GM12878 (cell line): ENCODE results near the gene STEAP1B. TPM values are rescaled to one million over a fixed set of nuclear protein-coding genes. Genes with fewer than 3 reads are reported as not detected.

Experiments
- ATAC-seq: fragments of 200-7000 bp; cut with Tn5 transposase; 3 replicates; pipeline ENCODE4 v1.9.1; 2020; ENCODE audit warnings: mild to moderate bottlenecking, moderate library complexity
- BruUV-seq: library from RNA; stranded (reverse); fragments of 400-500 nt; replicated peaks from 2 replicates; lab custom pipeline; 2021; lab: Mats Ljungman, UMichigan
- CTCF ChIA-PET: fragments of 300-600 bp; sonication (Branson Sonifier 250); formaldehyde crosslinking; extraction: SDS; loops from one replicate; lab custom pipeline; 2021; ENCODE audit warnings: inconsistent platforms; lab: Yijun Ruan, JAX
- POLR2A ChIA-PET: fragments of 350-600 bp; formaldehyde crosslinking; extraction: SDS; loops from one replicate; lab custom pipeline; 2021; ENCODE audit warnings: inconsistent platforms; lab: Charles Lee
- RAD21 ChIA-PET: fragments of 300-600 bp; sonication (Branson Sonifier 250); formaldehyde crosslinking; loops from one replicate; lab custom pipeline; 2023; ENCODE audit warnings: antibody characterized with exemption; ENCODE audit not compliant: unreplicated experiment; lab: Charles Lee
- SMC1A ChIA-PET: fragments of 300-600 bp; sonication (Branson Sonifier 250); formaldehyde crosslinking; loops from one replicate; lab custom pipeline; 2023; ENCODE audit not compliant: unreplicated experiment, uncharacterized antibody; lab: Charles Lee
- DNase-seq: peaks from one replicate; pipeline ENCODE4 v3.0.0-alpha.2; 2011; ENCODE audit warnings: low read depth, low spot score
- FAIRE-seq: peaks from 3 replicates; lab custom pipeline; 2011; peaks lifted over from hg19 to GRCh38; lab: Jason Lieb, UNC
- H2AFZ ChIP-seq: 2 replicates; pipeline ENCODE4 v1.6.0; 2011; ENCODE audit warnings: low read depth, low read length, control low read depth; ENCODE audit not compliant: control insufficient read depth
- H3K27ac ChIP-seq: 2 replicates; pipeline ENCODE4 v1.5.1; 2011; ENCODE audit warnings: control low read depth; ENCODE audit not compliant: control insufficient read depth, insufficient read depth
- H3K27me3 ChIP-seq, 2 experiments: replicated peaks in 1 of 2; 2 replicates each; pipeline versions ENCODE4 v1.6.0 to v1.6.1; 2011; ENCODE audit warnings: low read length in 1 of 2; ENCODE audit not compliant: control insufficient read depth in 2 of 2, insufficient read depth in 2 of 2
- H3K36me3 ChIP-seq, 2 experiments: 2 replicates each; pipeline ENCODE4 v1.5.1; 2011; ENCODE audit warnings: low read length in 1 of 2; ENCODE audit not compliant: control insufficient read depth in 2 of 2, insufficient read depth in 2 of 2
- H3K4me1 ChIP-seq: 2 replicates; pipeline ENCODE4 v1.6.1; 2011; ENCODE audit warnings: mild to moderate bottlenecking, low read length, moderate library complexity, mixed read lengths; ENCODE audit not compliant: control insufficient read depth, insufficient read depth
- H3K4me2 ChIP-seq: 2 replicates; pipeline ENCODE4 v1.6.0; 2011; ENCODE audit warnings: control low read depth; ENCODE audit not compliant: control insufficient read depth, insufficient read depth
- H3K4me3 ChIP-seq: fragments of 200-600 bp; sonication (generic); 2 replicates; pipeline ENCODE4 v1.5.1; 2016
- H3K79me2 ChIP-seq: 2 replicates; pipeline ENCODE4 v1.6.0; 2011; ENCODE audit warnings: low read length; ENCODE audit not compliant: control insufficient read depth, insufficient read depth
- H3K9ac ChIP-seq: 2 replicates; pipeline ENCODE4 v1.8.0; 2011; ENCODE audit warnings: low read length, control low read depth, mixed read lengths; ENCODE audit not compliant: control insufficient read depth, insufficient read depth
- H3K9me3 ChIP-seq: replicated peaks from 3 replicates; pipeline ENCODE4 v1.5.1; 2011; ENCODE audit warnings: mild to moderate bottlenecking, low read length; ENCODE audit not compliant: control insufficient read depth, insufficient read depth
- H4K20me1 ChIP-seq: 2 replicates; pipeline ENCODE4 v1.6.0; 2011; ENCODE audit not compliant: control insufficient read depth, insufficient read depth
- BMI1 ChIP-seq: fragments of 450-650 bp; IDR thresholded peaks from 2 replicates; pipeline ENCODE4 v1.6.1; 2016; ENCODE audit warnings: mild to moderate bottlenecking, moderate library complexity, borderline replicate concordance
- CREB1 ChIP-seq: IDR thresholded peaks from 2 replicates; pipeline ENCODE4 v1.6.1; 2012; ENCODE audit warnings: low read depth, mild to moderate bottlenecking, inconsistent platforms
- EED ChIP-seq: sonication (generic); IDR thresholded peaks from 2 replicates; pipeline ENCODE4 v1.6.1; 2016; ENCODE audit warnings: antibody characterized with exemption, low read depth
- FOXK2 ChIP-seq: fragments of 450-650 bp; IDR thresholded peaks from 2 replicates; pipeline ENCODE4 v1.6.1; 2017; ENCODE audit warnings: mild to moderate bottlenecking, moderate library complexity
- IKZF1 ChIP-seq: fragments of 450-650 bp; conservative IDR thresholded peaks from 2 replicates; pipeline ENCODE4 v1.6.1; 2017; ENCODE audit warnings: antibody characterized with exemption, mild to moderate bottlenecking
- NBN ChIP-seq: fragments of 450-650 bp; IDR thresholded peaks from 2 replicates; pipeline ENCODE4 v1.6.1; 2016
- NRF1 ChIP-seq: conservative IDR thresholded peaks from 2 replicates; pipeline ENCODE4 v1.6.1; 2011; ENCODE audit warnings: mild to moderate bottlenecking, low read depth, low read length, improper control_type of control experiment
- PAX5 ChIP-seq: IDR thresholded peaks from 2 replicates; pipeline ENCODE4 v1.6.1; 2011; ENCODE audit warnings: low read depth, low read length, borderline replicate concordance
- PAX8 ChIP-seq: fragments of 450-650 bp; IDR thresholded peaks from 2 replicates; pipeline ENCODE4 v1.6.1; 2017; ENCODE audit warnings: mild to moderate bottlenecking, moderate library complexity
- PML ChIP-seq: IDR thresholded peaks from 2 replicates; pipeline ENCODE4 v1.6.1; 2012; ENCODE audit warnings: low read length, inconsistent platforms
- RBBP5 ChIP-seq: fragments of 200-600 bp; sonication (generic); conservative IDR thresholded peaks from 2 replicates; pipeline ENCODE4 v1.6.1; 2016
- SUPT20H ChIP-seq: IDR thresholded peaks from 2 replicates; pipeline ENCODE4 v1.6.1; 2011; ENCODE audit warnings: low read depth, mild to moderate bottlenecking, low read length, moderate library complexity, borderline replicate concordance; ENCODE audit not compliant: control insufficient read depth
- SUZ12 ChIP-seq: fragments of 200-600 bp; sonication (generic); IDR thresholded peaks from one replicate; pipeline ENCODE4 v1.6.1; 2018; ENCODE audit warnings: antibody characterized with exemption, mild to moderate bottlenecking; ENCODE audit not compliant: unreplicated experiment
- TARDBP ChIP-seq: IDR thresholded peaks from 2 replicates; pipeline ENCODE4 v1.6.1; 2016; ENCODE audit warnings: borderline replicate concordance
- TBL1XR1 ChIP-seq: IDR thresholded peaks from 2 replicates; pipeline ENCODE4 v1.6.1; 2012; ENCODE audit warnings: low read depth, low read length, improper control_type of control experiment
- USF1 ChIP-seq: IDR thresholded peaks from 2 replicates; pipeline ENCODE4 v1.6.1; 2011; ENCODE audit warnings: borderline replicate concordance, low read depth, mild to moderate bottlenecking, moderate library complexity, mixed read lengths, low read length; ENCODE audit not compliant: insufficient read depth; ENCODE audit errors: extremely low read length
- WGBS: methylation state at CpG from one replicate; pipeline ENCODE4 v1.1.6; 2016; ENCODE audit warnings: low lambda C conversion rate; ENCODE audit not compliant: insufficient replicate concordance, insufficient coverage; ENCODE audit errors: missing lambda C conversion rate; 5-methylcytosine and 5-hydroxymethylcytosine counted together
- in situ Hi-C: fragments of 300-500 bp; cut with MboI; formaldehyde crosslinking; loops from 9 replicates; pipeline ENCODE4 v1.14.3; 2018; ENCODE audit warnings: mixed read lengths
- intact Hi-C: fragments of 100-400 bp; cut with micrococcal nuclease; formaldehyde crosslinking; loops from one replicate; pipeline ENCODE4 v1.14.2; 2022; ENCODE audit not compliant: unreplicated experiment
- polyA plus RNA-seq, 11 experiments: library from polyadenylated mRNA; depleted of rRNA in 4 of 11; unstranded in 6 of 11; stranded (reverse) in 5 of 11; fragments of >200 nt; fragmentation: Nextera tagmentation in 4 of 11; fragmentation: Illumina TruSeq in 1 of 11; extraction: Ambion mirVana in 4 of 11; extraction: Trizol in 1 of 11; gene quantifications; 1 replicate in 1 of 11; 2 replicates in 10 of 11; pipeline versions ENCODE4 v1.2.1 to v1.2.3, GENCODE V29; 2011 to 2016; ENCODE audit warnings: inconsistent platforms in 2 of 11, missing spikeins in 2 of 11, low read depth in 1 of 11
- total RNA-seq, 4 experiments: library from RNA; depleted of rRNA in 3 of 4; stranded (reverse); fragments of >200 nt in 3 of 4; fragmentation: Illumina TruSeq in 1 of 4; extraction: Trizol in 1 of 4; gene quantifications; 2 replicates each; pipeline versions ENCODE4 v1.2.1 to v1.2.3, GENCODE V29; 2013 to 2021
- TF ChIP-seq, protein P1 (sequence below): fragments of 450-650 bp; conservative IDR thresholded peaks from 2 replicates; pipeline ENCODE4 v1.6.1; 2017; ENCODE audit warnings: mild to moderate bottlenecking, moderate library complexity

STEAP1B gene
- total and polyA plus RNA-seq, 10 of the 15 experiments (the other 5 are each of a cell fraction or from before 2014, with no cell fraction given) = 0.14 TPM; not detected in 9

DNA sequence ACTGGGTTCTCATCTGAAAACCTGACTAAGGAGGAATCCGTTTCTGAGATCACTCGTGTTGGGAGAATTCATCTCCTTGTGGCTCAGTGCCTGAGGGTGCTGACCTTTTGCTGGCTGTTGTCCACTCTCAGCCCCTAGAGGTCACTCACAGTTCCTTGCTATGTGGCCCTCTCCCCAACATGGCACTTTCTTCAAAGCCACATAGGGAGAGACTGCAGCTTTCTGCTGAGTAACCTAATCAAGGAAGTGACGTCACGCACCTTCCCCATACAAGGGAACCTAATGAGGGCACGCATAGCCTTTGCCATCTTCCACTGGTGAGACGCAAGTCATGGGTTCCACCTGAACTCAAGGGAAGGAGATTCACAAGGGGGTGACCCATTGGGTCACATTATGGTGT is 23.2 kb downstream of the STEAP1B start:
- no peaks in the 10 kb centered on the region for H4K20me1 ChIP-seq
- BruUV-seq = no TSS peak
- H3K79me2 ChIP-seq = no peaks in the 10 kb centered on the region
- ATAC-seq (no peak; the same call in 1 of the 3 replicates), DNase-seq (no peak), FAIRE-seq (no peak)
- no peak for TF ChIP-seq BMI1
- no peak for TF ChIP-seq PML
- ChIA-PET POLR2A (no interaction called here), SMC1A (interaction anchor here (0.7 kb wide), 1 partner anchor 160 kb away, joined by 4 read pairs; no protein-coding TSS in a partner anchor), CTCF (interaction anchor here (1.1 to 1.6 kb wide), 2 partner anchors 14 to 25 kb away, joined by 3 to 6 read pairs; no protein-coding TSS in a partner anchor), RAD21 (no interaction called here)
- no peak overlapping the region for H3K9ac ChIP-seq
- H3K4me1 ChIP-seq = peaks cover 7% of the 10 kb centered on the region
- H3K4me3 ChIP-seq = no peak overlapping the region
- 65% methylated on average over 6 of the region's 6 CpGs for WGBS
- H3K27me3 ChIP-seq = peaks cover 0 to 2% of the 10 kb centered on the region in 2 experiments; a peak in 1 of 4 replicates
- intact Hi-C loops = no loop called here
- H3K4me2 ChIP-seq = no peak overlapping the region
- H3K9me3 ChIP-seq = no peaks in the 10 kb centered on the region
- H3K36me3 ChIP-seq = no peaks in the 10 kb centered on the region
- in situ Hi-C loops = no loop called here
- H2AFZ ChIP-seq = no peak overlapping the region
- no peak overlapping the region for H3K27ac ChIP-seq

DNA sequence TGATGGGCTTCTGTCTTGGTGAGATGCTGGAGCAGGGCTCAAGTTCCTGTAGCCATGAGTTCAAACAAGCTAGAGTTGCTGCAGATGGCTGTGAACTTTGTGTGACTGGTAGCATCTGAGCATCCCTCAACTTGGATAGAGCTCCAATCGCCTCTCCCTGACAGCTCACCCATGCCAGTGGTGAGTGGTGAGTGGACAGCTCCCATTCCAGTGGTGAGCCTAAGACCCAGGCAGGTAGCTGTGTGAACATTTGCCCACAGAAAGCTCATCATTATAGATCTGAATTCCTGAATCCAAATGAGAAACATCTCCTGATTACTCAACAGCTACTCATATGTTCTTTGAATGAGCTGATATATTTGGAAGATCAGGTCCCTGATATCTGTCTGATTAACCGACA is 25.3 kb downstream of the STEAP1B start:
- no peak for DNase-seq
- Histone ChIP-seq H3K4me3 (no peak overlapping the region), H3K27me3 (peaks cover 0 to 2% of the 10 kb centered on the region in 2 experiments; a peak in 1 of 4 replicates), H3K79me2 (no peaks in the 10 kb centered on the region), H3K27ac (no peak overlapping the region), H4K20me1 (no peaks in the 10 kb centered on the region), H3K9ac (no peak overlapping the region), H3K36me3 (no peaks in the 10 kb centered on the region), H3K4me1 (no peaks in the 10 kb centered on the region), H3K4me2 (no peak overlapping the region), H3K9me3 (no peaks in the 10 kb centered on the region), H2AFZ (no peak overlapping the region)
- in situ Hi-C loops = no loop called here
- no peak for ATAC-seq
- ChIA-PET RAD21 (interaction anchor here (1.1 kb wide), 1 partner anchor 365 kb away, joined by 3 read pairs; no protein-coding TSS in a partner anchor), CTCF (interaction anchor here (1.3 to 1.9 kb wide), 3 partner anchors 20 to 364 kb away, joined by 3 to 11 read pairs (median 3); no protein-coding TSS in a partner anchor), POLR2A (no interaction called here), SMC1A (interaction anchor here (0.7 to 1.8 kb wide), 3 partner anchors 21 to 285 kb away, joined by 3 to 7 read pairs (median 3); no protein-coding TSS in a partner anchor)
- BruUV-seq = no TSS peak
- intact Hi-C loops = no loop called here
- 42% methylated on average over 2 of the region's 2 CpGs for WGBS
- FAIRE-seq = no peak
- TF ChIP-seq NRF1 (no peak), NBN (no peak), RBBP5 (no peak), USF1 (no peak), TBL1XR1 (no peak), IKZF1 (no peak), BMI1 (no peak), TARDBP (no peak), FOXK2 (no peak), SUZ12 (no peak), CREB1 (no peak), PAX8 (no peak), PAX5 (no peak), EED (no peak), SUPT20H (no peak)
- TF ChIP-seq, protein P1, sequence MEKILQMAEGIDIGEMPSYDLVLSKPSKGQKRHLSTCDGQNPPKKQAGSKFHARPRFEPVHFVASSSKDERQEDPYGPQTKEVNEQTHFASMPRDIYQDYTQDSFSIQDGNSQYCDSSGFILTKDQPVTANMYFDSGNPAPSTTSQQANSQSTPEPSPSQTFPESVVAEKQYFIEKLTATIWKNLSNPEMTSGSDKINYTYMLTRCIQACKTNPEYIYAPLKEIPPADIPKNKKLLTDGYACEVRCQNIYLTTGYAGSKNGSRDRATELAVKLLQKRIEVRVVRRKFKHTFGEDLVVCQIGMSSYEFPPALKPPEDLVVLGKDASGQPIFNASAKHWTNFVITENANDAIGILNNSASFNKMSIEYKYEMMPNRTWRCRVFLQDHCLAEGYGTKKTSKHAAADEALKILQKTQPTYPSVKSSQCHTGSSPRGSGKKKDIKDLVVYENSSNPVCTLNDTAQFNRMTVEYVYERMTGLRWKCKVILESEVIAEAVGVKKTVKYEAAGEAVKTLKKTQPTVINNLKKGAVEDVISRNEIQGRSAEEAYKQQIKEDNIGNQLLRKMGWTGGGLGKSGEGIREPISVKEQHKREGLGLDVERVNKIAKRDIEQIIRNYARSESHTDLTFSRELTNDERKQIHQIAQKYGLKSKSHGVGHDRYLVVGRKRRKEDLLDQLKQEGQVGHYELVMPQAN = no peak
